Thyroid gland (tissue), 4 donors: ENCODE results near the gene KAZN. TPM values are rescaled to one million over a fixed set of nuclear protein-coding genes. Genes with fewer than 3 reads are reported as not detected.

Source experiments
- DNase-seq, 2 donors: peaks; one replicate each; pipeline ENCODE4 v3.0.0-alpha.2; 2019
- H3K27ac ChIP-seq, 3 donors: fragments of 200-600 bp; sonication (generic); 1 replicate in 2 of 3; 2 replicates in 1 of 3; pipeline ENCODE4 v1.5.1; 2016 to 2019; ENCODE audit warnings: mild to moderate bottlenecking in 1 of 3, moderate library complexity in 1 of 3
- H3K27me3 ChIP-seq: fragments of 200-600 bp; sonication (generic); one replicate; pipeline ENCODE4 v1.5.1; 2019
- H3K36me3 ChIP-seq, 2 donors: fragments of 200-600 bp; sonication (generic); one replicate each; pipeline ENCODE4 v1.5.1; 2016 to 2019
- H3K4me1 ChIP-seq, 2 donors: fragments of 200-600 bp; sonication (generic); one replicate each; pipeline ENCODE4 v1.5.1; 2017 to 2019
- H3K4me3 ChIP-seq, 3 donors: fragments of 200-600 bp; sonication (generic); replicated peaks in 1 of 3; 1 replicate in 2 of 3; 2 replicates in 1 of 3; pipeline ENCODE4 v1.5.1; 2016; ENCODE audit warnings: mild to moderate bottlenecking in 1 of 3
- H3K9me3 ChIP-seq: fragments of 200-600 bp; sonication (generic); one replicate; pipeline ENCODE4 v1.5.1; 2017
- POLR2A ChIP-seq, 2 donors: fragments of 450-650 bp; IDR thresholded peaks; one replicate each; pipeline ENCODE4 v1.6.1; 2017; ENCODE audit warnings: antibody characterized with exemption in 2 of 2, mild to moderate bottlenecking in 2 of 2, moderate library complexity in 1 of 2
- WGBS, 2 donors: methylation state at CpG; one replicate each; pipeline ENCODE4 v1.1.5; 2017; 5-methylcytosine and 5-hydroxymethylcytosine counted together
- intact Hi-C: fragments of 100-400 bp; cut with DNase I; formaldehyde crosslinking; loops from one replicate; pipeline ENCODE4 v1.15.1; 2023
- total RNA-seq, 4 donors: library from RNA; depleted of rRNA; stranded (reverse); fragments of >200 nt; gene quantifications; one replicate each; pipeline ENCODE4 v1.2.3, GENCODE V29; 2016
- TF ChIP-seq, protein P1 (sequence below), 6 experiments: fragments of 200-600 bp in 3 of 6; fragments of 450-650 bp in 3 of 6; sonication (generic) in 3 of 6; IDR thresholded peaks; one replicate each; pipeline ENCODE4 v1.5.1; 2016 to 2019; ENCODE audit warnings: antibody characterized with exemption in 6 of 6, mild to moderate bottlenecking in 2 of 6, inconsistent platforms in 1 of 6, moderate library complexity in 1 of 6

KAZN gene
- total RNA-seq, 4 donors from 2014 or later, result 14.8 to 28.6 (median 18.2) TPM

- Histone ChIP-seq H3K4me1 (peaks cover 12 to 19% of the 10 kb centered on the region in 2 donors), H3K27me3 (no peaks in the 10 kb centered on the region), H3K4me3 (no peak overlapping the region), H3K27ac (no peak overlapping the region), H3K9me3 (no peaks in the 10 kb centered on the region), H3K36me3 (no peaks in the 10 kb centered on the region)
- DNase-seq, result no peak
- 94 to 97% methylated on average over 6 of the region's 6 CpGs for WGBS, 2 donors
- intact Hi-C loops, result no loop called here
- TF ChIP-seq, protein P1, sequence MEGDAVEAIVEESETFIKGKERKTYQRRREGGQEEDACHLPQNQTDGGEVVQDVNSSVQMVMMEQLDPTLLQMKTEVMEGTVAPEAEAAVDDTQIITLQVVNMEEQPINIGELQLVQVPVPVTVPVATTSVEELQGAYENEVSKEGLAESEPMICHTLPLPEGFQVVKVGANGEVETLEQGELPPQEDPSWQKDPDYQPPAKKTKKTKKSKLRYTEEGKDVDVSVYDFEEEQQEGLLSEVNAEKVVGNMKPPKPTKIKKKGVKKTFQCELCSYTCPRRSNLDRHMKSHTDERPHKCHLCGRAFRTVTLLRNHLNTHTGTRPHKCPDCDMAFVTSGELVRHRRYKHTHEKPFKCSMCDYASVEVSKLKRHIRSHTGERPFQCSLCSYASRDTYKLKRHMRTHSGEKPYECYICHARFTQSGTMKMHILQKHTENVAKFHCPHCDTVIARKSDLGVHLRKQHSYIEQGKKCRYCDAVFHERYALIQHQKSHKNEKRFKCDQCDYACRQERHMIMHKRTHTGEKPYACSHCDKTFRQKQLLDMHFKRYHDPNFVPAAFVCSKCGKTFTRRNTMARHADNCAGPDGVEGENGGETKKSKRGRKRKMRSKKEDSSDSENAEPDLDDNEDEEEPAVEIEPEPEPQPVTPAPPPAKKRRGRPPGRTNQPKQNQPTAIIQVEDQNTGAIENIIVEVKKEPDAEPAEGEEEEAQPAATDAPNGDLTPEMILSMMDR (IDR thresholded peaks at IDR 0.05), result no peak
- no peak for TF ChIP-seq POLR2A (IDR thresholded peaks at IDR 0.05)
Measured at GRCh38 chr1:14906665-14907064, 308.2 kb downstream of the KAZN start.

GRCh38 chr1:14907416-14907815 lies 308.9 kb downstream of the KAZN start:
- no peaks in the 10 kb centered on the region for H3K27me3 ChIP-seq
- WGBS, 2 donors, result 91 to 96% methylated on average over 5 of the region's 5 CpGs
- TF ChIP-seq, protein P1 (IDR thresholded peaks at IDR 0.05), result no peak
- no peak for TF ChIP-seq POLR2A (IDR thresholded peaks at IDR 0.05)
- H3K36me3 ChIP-seq, result no peaks in the 10 kb centered on the region
- H3K4me1 ChIP-seq, result peaks cover 12 to 20% of the 10 kb centered on the region in 2 donors
- H3K27ac ChIP-seq, result no peak overlapping the region
- H3K9me3 ChIP-seq, result no peaks in the 10 kb centered on the region
- intact Hi-C loops, result no loop called here
- H3K4me3 ChIP-seq, result no peak overlapping the region
- no peak for DNase-seq

DNA sequence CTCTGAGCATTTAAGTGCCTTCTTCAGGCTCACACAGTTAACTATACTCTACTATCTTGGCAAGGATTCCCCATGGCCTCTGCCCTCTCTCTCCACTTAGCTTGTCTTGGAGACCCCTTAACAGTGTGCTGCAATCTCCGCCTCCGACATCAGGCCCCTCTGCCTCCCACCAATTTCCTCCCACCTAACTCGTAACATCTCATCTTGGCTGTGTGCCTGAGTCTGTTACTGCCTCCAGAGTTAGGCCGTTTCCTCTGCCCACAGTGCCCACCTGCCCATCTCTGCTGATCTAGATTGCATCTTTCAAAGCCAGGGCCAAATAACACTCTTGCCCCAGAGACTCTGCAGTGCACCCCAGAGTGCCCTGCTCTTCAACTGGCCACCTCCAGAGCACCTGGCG lies 310.8 kb downstream of the KAZN start:
- TF ChIP-seq POLR2A (IDR thresholded peaks at IDR 0.05), result no peak
- TF ChIP-seq, protein P1 (IDR thresholded peaks at IDR 0.05), result no peak
- H3K36me3 ChIP-seq, result no peaks in the 10 kb centered on the region
- 96 to 98% methylated on average over 5 of the region's 5 CpGs for WGBS, 2 donors
- no peak for DNase-seq
- H3K27ac ChIP-seq, result no peak overlapping the region
- no peaks in the 10 kb centered on the region for H3K27me3 ChIP-seq
- intact Hi-C loops, result no loop called here
- no peaks in the 10 kb centered on the region for H3K9me3 ChIP-seq
- peaks cover 27 to 38% of the 10 kb centered on the region in 2 donors for H3K4me1 ChIP-seq
- no peak overlapping the region for H3K4me3 ChIP-seq

DNA sequence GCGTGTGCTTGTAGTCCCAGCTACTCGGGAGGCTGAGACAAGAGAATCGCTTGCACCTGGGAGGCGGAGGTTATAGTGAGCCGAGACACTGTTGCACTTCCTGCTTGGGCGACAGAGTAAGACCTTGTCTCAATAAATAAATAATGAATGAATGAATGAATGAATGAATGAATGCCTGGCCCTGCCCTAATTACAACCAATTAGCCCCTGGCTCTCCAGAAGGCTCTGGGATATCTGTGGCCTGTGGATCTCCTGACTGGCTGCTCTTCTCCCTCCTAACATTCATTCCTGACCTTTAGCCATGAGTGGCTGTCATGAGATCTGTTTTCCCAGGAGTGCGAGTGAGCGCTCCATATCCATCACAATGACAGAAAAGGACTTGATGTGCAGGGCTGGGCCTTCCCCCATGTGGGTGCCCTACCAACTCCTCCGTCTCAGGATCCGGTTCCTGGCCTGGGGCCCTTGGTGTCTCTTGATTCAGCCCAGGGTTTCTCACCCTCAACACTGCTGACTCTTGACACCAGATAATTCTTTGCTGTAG lies 311.5 kb downstream of the KAZN start:
- H3K4me1 ChIP-seq, result peaks cover 27 to 44% of the 10 kb centered on the region in 2 donors
- no peaks in the 10 kb centered on the region for H3K36me3 ChIP-seq
- 95 to 98% methylated on average over 10 of the region's 10 CpGs for WGBS, 2 donors
- DNase-seq, result no peak
- H3K4me3 ChIP-seq, result no peak overlapping the region
- no peaks in the 10 kb centered on the region for H3K27me3 ChIP-seq
- intact Hi-C loops, result no loop called here
- H3K9me3 ChIP-seq, result no peaks in the 10 kb centered on the region
- H3K27ac ChIP-seq, result peak overlapping the region in 2 of 3 donors; percentile 66 to 71
- TF ChIP-seq, protein P1 (IDR thresholded peaks at IDR 0.05), result no peak
- TF ChIP-seq POLR2A (IDR thresholded peaks at IDR 0.05), result no peak

DNA sequence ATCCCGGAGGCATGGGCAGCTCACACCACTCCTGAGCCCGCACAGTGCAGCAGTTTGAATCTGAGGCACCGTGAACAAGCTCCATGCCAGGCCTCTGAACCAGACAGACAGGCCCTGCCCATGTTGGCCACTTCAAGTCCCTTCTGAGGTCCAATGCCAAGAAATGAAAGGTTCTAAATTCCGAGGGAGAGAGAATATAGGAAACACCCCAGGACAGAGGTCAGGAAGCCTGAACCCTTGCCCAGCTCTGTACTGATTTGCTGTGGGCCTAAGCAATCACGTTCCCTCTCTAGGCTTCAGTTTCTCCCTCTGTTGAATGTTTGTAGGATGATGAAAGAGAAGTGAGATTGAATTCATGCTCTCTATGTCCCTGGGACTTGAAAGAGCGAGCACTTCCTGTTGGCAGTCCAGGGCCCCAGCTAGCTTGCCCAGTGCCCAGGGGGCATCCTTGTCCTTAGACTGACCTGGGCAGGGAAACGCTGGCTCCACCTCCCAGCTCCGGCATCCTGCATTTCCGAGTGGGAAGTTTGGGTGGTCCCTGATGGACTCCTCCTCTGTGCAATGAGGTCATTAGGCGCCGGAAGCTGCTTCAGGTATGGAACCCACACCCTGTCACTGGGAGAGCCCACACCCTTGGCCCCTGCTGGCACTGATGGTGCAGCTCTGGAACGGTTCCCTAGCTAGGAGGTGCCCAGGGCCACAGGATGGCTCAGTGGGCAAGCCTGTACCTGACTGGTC lies 312.7 kb downstream of the KAZN start:
- Histone ChIP-seq H3K27me3 (no peaks in the 10 kb centered on the region), H3K9me3 (no peaks in the 10 kb centered on the region), H3K27ac (peak overlapping the region; percentile 50 to 71 (median 66)), H3K4me1 (peaks cover 27 to 44% of the 10 kb centered on the region in 2 donors), H3K36me3 (no peaks in the 10 kb centered on the region), H3K4me3 (no peak overlapping the region)
- TF ChIP-seq, protein P1 (IDR thresholded peaks at IDR 0.05), result no peak
- 38 to 56% methylated on average over 10 of the region's 12 CpGs for WGBS, 2 donors
- intact Hi-C loops, result no loop called here
- DNase-seq, result peak; percentile 74 to 79
